GM19025 (cell line): Measurements from ENCODE around the gene SPDYE8.
"Not testable (repeated sequence)": the region's sequence is repeated elsewhere in the genome, so short reads cannot be mapped to it uniquely, and the experiment has no call there.

Experiments
- ATAC-seq: cut with Tn5 transposase; IDR thresholded peaks from one replicate; pipeline ENCODE4 v1.9.1; 2021; ENCODE audit warnings: mild to moderate bottlenecking, low read depth, moderate library complexity; ENCODE audit not compliant: unreplicated experiment

The SPDYE8 gene, protein sequence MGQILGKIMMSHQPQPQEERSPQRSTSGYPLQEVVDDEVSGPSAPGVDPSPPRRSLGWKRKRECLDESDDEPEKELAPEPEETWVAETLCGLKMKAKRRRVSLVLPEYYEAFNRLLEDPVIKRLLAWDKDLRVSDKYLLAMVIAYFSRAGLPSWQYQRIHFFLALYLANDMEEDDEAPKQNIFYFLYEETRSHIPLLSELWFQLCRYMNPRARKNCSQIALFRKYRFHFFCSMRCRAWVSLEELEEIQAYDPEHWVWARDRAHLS

DNA sequence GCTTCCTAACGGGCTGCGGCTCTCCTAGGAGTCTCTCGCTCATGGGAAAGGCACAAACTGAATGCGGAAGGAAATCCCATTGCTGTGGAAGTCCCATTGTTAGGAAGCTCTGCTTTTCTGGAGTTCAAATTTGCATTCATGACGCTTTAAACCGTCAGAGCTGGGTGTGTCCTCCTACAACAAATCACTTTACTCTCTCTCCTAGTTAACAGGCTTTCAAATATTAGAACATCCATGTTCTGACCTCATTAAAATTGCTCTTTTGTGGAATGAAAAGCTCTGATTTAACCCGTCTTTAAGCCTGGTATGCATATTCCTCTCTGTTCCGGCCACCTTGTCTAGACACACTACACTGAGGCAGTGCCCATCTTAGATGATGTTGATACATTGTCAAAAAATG, at the start of gene SPDYE8:
Gene SPDYE8 (minus strand): TSS at position 101 of the 400 bp plus-strand sequence. CDS start 1,800 bp downstream, outside the sequence.
- ATAC-seq = not testable (repeated sequence)

DNA sequence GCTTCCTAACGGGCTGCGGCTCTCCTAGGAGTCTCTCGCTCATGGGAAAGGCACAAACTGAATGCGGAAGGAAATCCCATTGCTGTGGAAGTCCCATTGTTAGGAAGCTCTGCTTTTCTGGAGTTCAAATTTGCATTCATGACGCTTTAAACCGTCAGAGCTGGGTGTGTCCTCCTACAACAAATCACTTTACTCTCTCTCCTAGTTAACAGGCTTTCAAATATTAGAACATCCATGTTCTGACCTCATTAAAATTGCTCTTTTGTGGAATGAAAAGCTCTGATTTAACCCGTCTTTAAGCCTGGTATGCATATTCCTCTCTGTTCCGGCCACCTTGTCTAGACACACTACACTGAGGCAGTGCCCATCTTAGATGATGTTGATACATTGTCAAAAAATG, 28.2 kb upstream of the SPDYE8 start, which contains the start of gene SPDYE11:
Gene SPDYE11 (minus strand): TSS at position 101 of the 400 bp plus-strand sequence. CDS start 1,800 bp downstream, outside the sequence.
- not testable (repeated sequence) for ATAC-seq

DNA sequence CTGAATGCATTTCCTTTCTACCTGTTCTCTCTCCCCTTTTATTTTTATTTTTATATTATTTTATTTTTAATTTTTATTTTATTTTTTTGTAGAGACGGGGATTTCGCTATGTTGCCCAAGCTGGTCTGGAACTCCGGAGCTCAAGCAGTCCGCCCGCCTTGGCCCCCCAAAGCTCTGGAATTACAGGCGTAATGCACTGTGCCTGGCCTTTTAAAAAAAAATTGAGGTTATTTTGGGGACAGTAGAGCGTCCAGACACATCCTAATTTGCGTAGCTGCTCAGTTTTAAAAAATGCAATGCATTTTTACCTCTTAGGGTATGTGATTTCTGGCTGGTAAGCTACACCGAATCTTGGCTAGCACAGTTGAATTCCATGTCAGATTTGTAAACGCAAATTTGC, 23.1 kb downstream of the SPDYE8 start:
- ATAC-seq = not testable (repeated sequence)

DNA sequence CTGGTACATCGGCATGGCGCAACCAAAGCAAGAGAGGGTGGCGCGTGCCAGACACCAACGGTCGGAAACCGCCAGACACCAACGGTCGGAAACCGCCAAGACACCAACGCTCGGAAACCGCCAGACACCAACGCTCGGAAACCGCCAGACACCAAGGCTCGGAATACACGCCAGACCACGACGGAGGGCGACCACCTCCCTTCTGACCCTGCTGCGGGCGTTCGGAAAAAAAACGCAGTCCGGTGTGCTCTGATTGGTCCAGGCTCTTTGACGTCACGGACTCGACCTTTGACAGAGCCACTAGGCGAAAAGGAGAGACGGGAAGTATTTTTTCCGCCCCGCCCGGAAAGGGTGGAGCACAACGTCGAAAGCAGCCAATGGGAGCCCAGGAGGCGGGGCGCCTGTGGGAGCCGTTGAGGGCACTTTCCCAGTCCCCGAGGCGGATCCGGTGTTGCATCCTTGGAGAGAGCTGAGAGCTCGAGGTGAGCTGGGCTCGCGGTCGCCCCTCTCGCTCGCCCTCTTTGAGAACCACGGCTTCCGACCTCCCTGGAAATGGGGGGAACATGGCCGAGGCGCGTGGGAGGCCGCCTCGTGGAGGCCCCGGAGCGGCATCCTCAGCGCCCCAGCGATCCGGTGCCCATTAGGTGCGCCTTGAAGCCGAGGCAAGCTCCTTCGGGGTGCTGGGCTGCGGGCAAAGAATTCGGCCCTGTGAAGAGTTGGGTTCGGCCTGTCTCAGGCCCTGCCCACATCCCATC, 23.7 kb downstream of the SPDYE8 start:
- ATAC-seq = peak; percentile 69

DNA sequence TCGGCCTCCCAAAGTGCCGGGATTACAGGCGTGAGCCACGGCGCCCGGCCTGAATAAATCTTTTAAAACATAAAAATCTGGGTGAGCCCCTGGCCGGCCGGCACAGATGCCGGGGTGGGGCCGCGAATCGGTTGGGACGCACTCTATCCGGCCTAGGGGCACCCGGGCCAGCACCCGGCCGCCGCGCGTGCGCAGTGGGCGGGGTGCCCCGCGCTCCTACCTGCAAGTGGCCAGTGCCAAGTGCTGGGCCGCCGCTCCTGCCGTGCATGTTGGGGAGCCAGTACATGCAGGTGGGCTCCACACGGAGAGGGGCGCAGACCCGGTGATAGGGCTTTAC, 24.2 kb downstream of the SPDYE8 start:
- ATAC-seq = peak; percentile 75

DNA sequence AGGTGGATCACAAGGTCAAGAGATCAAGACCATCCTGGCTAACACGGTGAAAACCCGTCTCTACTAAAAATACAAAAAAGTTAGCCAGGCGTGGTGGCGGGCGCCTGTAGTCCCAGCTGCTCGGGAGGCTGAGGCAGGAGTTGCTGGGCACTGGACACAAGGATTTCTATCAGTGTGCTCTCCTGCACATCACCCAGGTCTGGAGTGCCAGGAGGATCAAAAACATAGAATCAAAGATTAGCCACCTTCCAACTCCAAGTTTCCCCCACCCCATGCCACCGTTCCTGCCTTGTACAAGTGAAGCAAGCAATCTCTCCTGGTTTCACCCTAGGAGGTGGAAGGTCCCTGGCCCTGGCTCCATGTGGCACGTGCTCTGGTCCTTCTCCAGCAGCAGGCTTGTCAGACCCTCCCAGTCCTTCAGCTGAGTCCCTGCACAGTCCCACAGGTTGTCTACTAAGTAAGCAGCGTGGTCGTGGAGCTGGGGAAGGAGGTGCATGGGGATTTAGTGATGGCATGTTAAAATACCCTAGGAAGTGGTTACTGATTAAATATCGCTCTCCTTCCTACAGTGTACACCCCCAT, 31.6 kb downstream of the SPDYE8 start:
- ATAC-seq = not testable (repeated sequence)

DNA sequence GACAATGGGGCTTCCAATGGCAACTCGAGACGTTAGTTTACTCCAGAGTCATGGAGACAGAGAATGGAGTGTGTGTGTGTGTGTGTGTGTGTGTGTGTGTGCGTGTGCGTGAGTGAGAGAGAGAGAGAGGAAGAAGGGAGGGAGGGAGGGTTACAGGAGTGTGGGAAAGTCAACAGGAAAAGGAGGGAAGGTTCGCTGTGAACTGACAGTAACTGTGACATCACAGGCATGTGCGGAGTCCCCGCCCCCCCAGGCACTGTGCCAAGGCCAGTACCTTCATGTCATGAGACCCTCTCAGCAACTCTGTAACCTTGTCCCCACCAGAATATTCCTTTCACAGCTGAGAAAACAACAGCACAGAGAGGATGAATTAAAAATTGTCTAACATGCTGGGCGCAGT, 32.1 kb downstream of the SPDYE8 start:
- ATAC-seq = not testable (repeated sequence)

DNA sequence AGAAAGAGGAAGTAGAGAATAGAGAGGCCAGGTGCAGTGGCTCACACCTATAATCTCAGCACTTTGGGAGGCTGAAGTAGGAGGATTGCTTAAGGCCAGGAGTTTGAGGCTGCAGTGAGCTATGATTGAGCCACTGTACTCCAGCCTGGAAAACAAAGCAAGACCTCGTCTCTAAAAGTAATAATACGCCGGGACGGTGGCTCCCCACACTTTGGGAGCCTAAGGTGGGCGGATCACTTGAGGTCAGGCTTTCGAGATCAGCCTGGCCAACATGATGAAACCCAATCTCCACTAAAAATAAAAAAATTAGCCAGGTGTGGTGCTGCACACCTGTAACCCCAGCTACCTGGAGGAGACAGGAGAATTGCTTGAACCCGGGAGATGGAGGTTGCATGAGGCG, 34.1 kb downstream of the SPDYE8 start:
- not testable (repeated sequence) for ATAC-seq

DNA sequence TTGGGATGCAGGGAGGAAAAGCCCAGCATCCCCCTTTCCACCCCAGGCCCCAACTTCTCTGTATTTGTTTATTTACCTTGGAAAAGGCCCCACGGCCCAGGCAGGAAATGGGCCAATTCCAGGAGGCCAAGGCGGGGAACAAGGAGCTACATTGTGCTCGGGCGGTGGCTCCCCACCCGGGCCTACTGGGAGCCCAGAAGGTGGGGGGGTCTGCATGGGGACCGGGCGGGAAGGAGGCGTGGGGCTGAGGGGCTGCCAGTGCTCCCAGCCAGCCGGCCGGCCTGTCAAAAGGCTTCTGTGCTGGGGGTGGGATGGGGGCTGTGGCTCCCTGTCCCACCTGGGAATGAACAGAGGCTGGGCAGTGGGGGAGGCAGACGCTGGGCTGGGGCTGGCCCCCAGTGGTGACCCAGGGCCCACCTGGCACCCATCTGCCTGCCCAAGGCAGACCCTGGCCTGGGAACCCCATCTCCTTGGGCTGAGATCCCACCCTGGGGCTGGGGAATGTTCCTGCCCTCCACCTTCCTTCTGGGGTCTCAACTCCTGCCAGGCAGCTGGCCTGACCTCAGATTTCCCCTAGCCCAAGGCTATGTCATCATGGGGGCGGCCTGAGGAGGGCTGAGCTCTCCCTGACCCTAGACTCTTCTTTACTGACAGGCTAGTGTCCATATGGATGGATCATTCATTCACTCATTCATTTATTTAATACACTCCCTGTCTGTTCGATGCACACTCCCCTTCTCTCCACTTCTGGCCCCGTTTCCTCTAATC, 39.2 kb downstream of the SPDYE8 start:
- not testable (repeated sequence) for ATAC-seq

DNA sequence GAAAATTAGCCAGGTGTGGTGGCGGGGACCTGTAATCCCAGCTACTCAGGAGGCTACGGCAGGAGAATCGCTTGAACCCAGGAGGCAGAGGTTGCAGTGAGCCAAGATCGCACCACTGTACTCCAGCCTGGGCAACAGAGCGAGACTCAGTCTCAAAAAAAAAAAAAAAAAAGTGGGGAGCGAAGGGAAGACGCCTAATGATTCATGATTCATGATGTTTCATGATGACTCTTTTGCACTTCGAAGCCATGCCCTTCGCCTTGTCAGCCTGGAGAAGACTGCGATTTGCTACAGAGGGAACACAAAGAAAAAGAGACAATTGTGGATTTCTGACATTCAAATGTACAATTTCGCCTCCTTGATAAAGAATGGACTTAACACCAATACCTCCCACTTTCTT, 47.5 kb downstream of the SPDYE8 start:
- ATAC-seq = not testable (repeated sequence)

DNA sequence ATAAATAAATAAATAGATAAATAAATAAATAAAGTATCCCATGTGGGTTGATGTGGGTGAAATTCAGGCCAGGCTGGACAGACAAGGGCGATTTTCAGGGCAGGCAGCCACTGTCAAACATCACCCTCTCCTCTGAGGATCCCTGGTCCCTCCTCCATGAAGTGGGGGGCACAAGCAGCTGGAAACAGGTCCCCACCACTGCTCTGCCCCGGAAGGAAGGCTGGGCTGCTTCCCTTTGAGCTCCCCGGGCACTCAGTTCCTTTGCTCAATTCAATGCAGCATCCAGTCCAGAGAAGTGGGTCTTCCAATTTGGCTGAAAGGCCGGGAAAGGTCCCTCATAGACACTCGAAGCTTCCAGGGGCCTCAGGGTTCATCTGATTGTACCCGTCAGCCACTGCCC, 49.2 kb downstream of the SPDYE8 start:
- ATAC-seq = not testable (repeated sequence)

DNA sequence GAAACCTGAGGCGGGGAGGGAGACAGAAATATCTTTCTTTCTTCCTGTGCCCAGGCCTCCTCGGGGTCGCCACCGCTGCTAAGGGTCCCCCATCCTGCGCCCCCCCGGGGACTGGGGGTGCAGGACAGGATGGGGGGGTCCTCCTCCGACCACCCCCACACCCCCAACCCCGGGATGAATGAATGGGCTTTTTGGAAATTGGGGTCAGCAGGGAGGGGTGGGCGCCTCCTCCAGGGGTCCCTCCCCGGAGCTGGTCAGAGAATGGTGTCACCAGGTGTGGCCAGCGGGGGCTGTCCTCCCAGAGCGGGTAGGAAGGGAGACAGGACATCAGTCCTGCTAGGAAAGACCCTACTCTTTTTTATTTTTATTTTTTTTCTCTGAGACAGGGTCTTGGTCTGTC, 53.1 kb downstream of the SPDYE8 start:
- ATAC-seq = not testable (repeated sequence)

DNA sequence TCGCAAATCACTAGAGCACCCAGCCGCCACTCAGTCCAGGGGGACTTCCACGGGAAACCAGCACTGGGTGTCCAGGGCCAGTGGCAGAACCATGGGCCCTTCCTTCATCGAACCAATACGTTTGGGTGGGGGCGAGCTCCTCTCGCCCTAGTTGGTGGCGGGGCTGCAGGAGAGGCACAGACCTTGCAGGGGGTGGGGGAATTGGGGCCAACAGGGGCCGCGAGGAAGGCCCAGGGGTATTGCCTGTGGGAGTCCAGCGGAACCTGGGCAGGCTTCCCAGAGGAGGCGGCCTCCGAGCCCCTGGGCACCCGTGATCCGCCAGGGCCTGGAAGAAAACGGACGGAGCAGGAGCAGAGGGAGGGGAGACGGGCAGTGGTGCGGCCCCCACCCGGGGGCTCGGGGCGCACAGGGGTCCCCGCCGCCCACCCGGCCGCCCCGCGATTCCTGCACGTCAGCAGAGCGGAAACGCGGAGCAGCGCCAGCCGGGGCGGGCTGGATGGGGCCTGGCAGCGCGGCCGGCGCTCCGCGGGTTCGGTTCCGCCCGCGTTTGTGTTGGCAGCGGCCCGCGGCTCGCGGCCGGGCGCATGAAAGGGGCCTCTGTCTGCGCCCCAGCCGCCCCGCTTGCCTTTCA, 53.8 kb downstream of the SPDYE8 start:
- ATAC-seq = not testable (repeated sequence)

DNA sequence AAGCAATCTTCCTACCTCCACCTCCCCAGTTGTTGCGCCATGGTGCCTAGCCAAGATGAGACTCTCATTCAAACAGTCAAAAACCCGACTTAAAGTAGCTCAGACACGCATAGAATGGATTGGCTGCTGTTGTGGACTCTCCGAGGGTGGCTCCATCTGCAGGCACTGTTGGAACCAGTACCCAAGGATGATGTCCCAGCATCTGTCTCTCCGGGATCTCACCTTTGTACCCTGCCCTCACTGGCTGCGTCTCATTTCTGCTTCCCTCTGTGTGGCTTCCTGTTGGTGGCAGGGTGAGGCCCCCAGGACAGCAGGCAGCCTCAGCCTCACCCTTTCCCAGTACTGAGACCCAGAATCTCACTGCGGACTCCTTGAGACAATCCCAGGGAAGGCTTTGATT, 54.8 kb downstream of the SPDYE8 start:
- not testable (repeated sequence) for ATAC-seq

DNA sequence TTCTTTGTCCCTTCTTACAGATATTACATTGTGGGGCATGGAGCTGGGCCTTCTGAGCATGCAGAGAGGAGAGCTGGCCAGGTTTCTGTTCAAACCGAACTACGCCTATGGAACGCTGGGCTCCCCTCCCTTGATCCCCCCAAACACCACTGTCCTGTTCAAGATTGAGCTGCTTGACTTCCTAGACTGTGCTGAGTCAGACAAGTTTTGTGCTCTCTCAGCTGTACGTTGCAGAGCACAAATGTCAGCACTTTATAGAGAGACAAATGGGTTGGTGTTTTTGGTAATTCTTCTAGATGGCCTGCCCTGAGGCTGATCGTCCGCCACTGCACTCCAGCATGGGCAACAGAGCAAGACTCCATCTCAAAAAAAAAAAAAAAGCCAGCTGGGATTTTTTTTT, 58.1 kb downstream of the SPDYE8 start:
- ATAC-seq = not testable (repeated sequence)
